ENCODE data around the gene ARHGAP10.

- TF ChIP-seq, protein P1, sequence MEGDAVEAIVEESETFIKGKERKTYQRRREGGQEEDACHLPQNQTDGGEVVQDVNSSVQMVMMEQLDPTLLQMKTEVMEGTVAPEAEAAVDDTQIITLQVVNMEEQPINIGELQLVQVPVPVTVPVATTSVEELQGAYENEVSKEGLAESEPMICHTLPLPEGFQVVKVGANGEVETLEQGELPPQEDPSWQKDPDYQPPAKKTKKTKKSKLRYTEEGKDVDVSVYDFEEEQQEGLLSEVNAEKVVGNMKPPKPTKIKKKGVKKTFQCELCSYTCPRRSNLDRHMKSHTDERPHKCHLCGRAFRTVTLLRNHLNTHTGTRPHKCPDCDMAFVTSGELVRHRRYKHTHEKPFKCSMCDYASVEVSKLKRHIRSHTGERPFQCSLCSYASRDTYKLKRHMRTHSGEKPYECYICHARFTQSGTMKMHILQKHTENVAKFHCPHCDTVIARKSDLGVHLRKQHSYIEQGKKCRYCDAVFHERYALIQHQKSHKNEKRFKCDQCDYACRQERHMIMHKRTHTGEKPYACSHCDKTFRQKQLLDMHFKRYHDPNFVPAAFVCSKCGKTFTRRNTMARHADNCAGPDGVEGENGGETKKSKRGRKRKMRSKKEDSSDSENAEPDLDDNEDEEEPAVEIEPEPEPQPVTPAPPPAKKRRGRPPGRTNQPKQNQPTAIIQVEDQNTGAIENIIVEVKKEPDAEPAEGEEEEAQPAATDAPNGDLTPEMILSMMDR (IDR thresholded peaks at IDR 0.05) = no peak
- TF ChIP-seq POLR2A (IDR thresholded peaks at IDR 0.05) (no peak), POLR2AphosphoS5 (IDR thresholded peaks at IDR 0.05) (no peak)
Observed at GRCh38 chr4:148029781-148030180, 297.9 kb downstream of the ARHGAP10 start.

Data from prostate gland (tissue), 2 donors.